NCI-H2196 (cell line): ENCODE data around the gene RDM1.
"Not testable (repeated sequence)": the region's sequence is repeated elsewhere in the genome, so short reads cannot be mapped to it uniquely, and the experiment has no call there.

Experiments used
- DNase-seq: peaks from one replicate; lab custom pipeline; 2025; ENCODE audit not compliant: unreplicated experiment; lab: John Stamatoyannopoulos, UW

Gene RDM1

GRCh38 chr17:35900708-35901480, 29.7 kb downstream of the RDM1 start:
- no peak for DNase-seq

- DNase-seq = no peak
Observed at GRCh38 chr17:35900280-35900679, 30.3 kb downstream of the RDM1 start.

GRCh38 chr17:35898283-35899070, 32.1 kb downstream of the RDM1 start:
- peak; percentile 74 for DNase-seq

- not testable (repeated sequence) for DNase-seq
Observed at GRCh38 chr17:35897772-35898171, 32.8 kb downstream of the RDM1 start.

GRCh38 chr17:35895636-35896587, 34.7 kb downstream of the RDM1 start:
- DNase-seq = no peak

GRCh38 chr17:35894206-35894605, 36.4 kb downstream of the RDM1 start:
- DNase-seq = no peak

GRCh38 chr17:35893751-35894150, 36.8 kb downstream of the RDM1 start:
- no peak for DNase-seq

- DNase-seq = no peak
Observed at GRCh38 chr17:35892091-35893035, 38.2 kb downstream of the RDM1 start.

- no peak for DNase-seq
Observed at GRCh38 chr17:35891269-35891668, 39.3 kb downstream of the RDM1 start.

- DNase-seq = peak; percentile 71
Observed at GRCh38 chr17:35890774-35891155, 39.8 kb downstream of the RDM1 start.

GRCh38 chr17:35889818-35890773, 40.5 kb downstream of the RDM1 start:
- DNase-seq = peak; percentile 48

GRCh38 chr17:35889241-35889640, 41.3 kb downstream of the RDM1 start:
- DNase-seq = no peak

GRCh38 chr17:35879773-35880654, 50.6 kb downstream of the RDM1 start, which contains the start of gene CCL5:
Gene CCL5 (minus strand): TSS chr17:35880360.
- DNase-seq = no peak

- DNase-seq = no peak
Observed at GRCh38 chr17:35878361-35878760, 52.2 kb downstream of the RDM1 start.

- no peak for DNase-seq
Observed at GRCh38 chr17:35877345-35878029, 53.1 kb downstream of the RDM1 start.

- DNase-seq = no peak
Observed at GRCh38 chr17:35876534-35876933, 54.0 kb downstream of the RDM1 start.

GRCh38 chr17:35875800-35876139, 54.8 kb downstream of the RDM1 start:
- no peak for DNase-seq
